Cardiac septum (tissue), 1 donor: ENCODE measurements around the gene ITGB8. TPM values are rescaled to one million over a fixed set of nuclear protein-coding genes. Genes with fewer than 3 reads are reported as not detected.
A peak's percentile ranks its signal among the peaks of the same experiment; 100 is the strongest.

Source experiments
- DNase-seq: peaks from one replicate; pipeline ENCODE4 v3.0.0-alpha.2; 2020; ENCODE audit warnings: low spot score
- intact Hi-C: fragments of 100-400 bp; cut with DNase I; formaldehyde crosslinking; loops from one replicate; pipeline ENCODE4 v1.14.0; 2022
- total RNA-seq: library from RNA; stranded (reverse); fragmentation: NEBNext Ultra II Directional; extraction: Animal tissue kit (Norgen Biotek cat#: 25700); gene quantifications from one replicate; pipeline ENCODE4 v1.2.1, GENCODE V29; 2021
- donor health status: DM: no; HTN: no; CAD: no.

Gene ITGB8
- total RNA-seq, 1 donor from 2014 or later: 1.5 TPM

- intact Hi-C loops: loop anchor here (5.0 to 10.0 kb wide), 2 partner anchors 76 to 254 kb away; no protein-coding TSS in a partner anchor
- no peak for DNase-seq
Measured at GRCh38 chr7:20330928-20331909, 519 bp downstream of the ITGB8 start.

- intact Hi-C loops: loop anchor here (5.0 to 10.0 kb wide), 2 partner anchors 75 to 253 kb away; no protein-coding TSS in a partner anchor
- DNase-seq: peak; percentile 75
Measured at GRCh38 chr7:20331910-20332813, 1.5 kb downstream of the ITGB8 start.

- intact Hi-C loops: loop anchor here (10.0 kb wide), 1 partner anchor 247 kb away; no protein-coding TSS in a partner anchor
- DNase-seq: no peak
Measured at GRCh38 chr7:20338285-20338684, 7.6 kb downstream of the ITGB8 start.

GRCh38 chr7:20340839-20341238, 10.1 kb downstream of the ITGB8 start:
- DNase-seq: no peak
- intact Hi-C loops: no loop called here

DNA sequence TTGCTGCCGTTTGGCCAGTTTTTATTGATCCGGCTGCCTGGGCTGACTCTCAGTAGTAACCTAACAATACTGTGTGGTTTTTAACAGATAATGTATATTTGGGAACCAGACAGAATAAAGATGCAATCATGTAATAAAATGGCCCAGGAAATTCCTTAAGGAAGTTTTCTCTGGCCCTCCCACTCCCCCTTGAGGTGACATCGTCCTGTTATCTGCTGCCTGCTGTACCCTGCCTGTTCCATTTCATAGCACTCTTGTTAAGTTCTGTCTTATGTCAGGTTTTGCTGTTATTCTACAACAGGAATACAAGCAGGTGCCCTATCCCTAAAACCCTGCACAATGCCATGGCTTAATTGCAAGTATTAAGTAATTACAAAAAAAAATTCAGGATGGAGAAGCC, 12.5 kb downstream of the ITGB8 start:
- intact Hi-C loops: no loop called here
- DNase-seq: no peak

- no peak for DNase-seq
- intact Hi-C loops: no loop called here
Measured at GRCh38 chr7:20343941-20344340, 13.2 kb downstream of the ITGB8 start.

- intact Hi-C loops: no loop called here
- no peak for DNase-seq
Measured at GRCh38 chr7:20344396-20344795, 13.7 kb downstream of the ITGB8 start.

GRCh38 chr7:20346577-20346976, 15.9 kb downstream of the ITGB8 start:
- intact Hi-C loops: no loop called here
- DNase-seq: no peak

- DNase-seq: no peak
- intact Hi-C loops: no loop called here
Measured at GRCh38 chr7:20347680-20348079, 17.0 kb downstream of the ITGB8 start.

DNA sequence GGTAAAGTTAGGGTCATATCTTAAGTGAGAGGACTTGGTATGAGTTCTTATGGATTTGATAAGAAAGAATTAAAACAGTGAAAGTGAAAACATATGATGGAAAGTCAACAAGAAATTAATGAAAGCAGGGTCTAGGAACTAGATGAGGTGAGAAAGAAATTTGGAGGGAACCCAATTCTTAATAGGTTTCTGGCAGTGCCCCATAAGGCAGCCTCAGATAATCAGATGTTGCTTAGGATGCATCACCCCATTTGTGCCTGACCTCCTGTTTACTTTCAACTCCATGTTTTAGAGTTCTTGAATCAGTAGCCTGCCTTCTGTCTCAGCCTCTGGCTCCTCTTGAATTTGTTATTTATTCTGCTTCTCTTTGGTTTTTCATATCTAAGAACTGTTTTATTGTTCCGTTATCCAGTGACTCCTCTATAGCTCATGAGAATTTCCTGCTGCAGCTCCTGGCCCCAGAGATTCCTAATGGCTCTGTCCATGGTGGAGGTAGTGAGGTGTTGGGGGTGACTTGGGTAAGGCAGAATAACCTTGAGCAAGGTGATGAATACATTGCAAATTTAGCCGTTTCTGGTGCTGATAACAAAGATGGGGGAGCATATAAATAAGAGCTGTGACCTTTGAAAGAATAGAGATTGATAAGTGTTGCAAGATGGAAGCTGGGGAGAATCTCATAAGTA, 17.6 kb downstream of the ITGB8 start:
- intact Hi-C loops: no loop called here

DNA sequence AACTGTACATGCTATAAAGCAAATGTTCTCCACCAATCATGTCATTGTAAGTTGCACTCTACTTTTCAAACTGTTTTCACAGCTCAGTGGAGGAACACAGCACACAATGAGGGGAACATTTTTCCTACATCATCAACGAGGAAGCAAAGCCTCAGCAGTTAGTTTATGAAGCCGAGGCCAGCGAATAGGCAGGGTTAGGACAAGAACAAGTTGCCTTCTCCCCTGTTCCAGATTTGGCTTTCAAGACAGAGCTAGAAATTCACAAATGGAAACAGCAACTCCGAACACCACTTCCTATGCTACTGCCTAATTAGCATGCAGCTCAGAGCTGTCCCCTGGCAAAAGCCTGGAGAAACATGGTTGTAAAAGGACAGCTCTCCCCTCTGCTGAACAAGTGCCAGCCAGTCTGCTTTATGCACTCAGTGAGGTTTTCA, 19.8 kb downstream of the ITGB8 start:
- DNase-seq: no peak
- intact Hi-C loops: no loop called here

More for the DNA sequence above, 17.6 kb downstream of the ITGB8 start:
- DNase-seq: no peak

GRCh38 chr7:20350996-20351692, 20.4 kb downstream of the ITGB8 start:
- no peak for DNase-seq
- intact Hi-C loops: no loop called here

GRCh38 chr7:20351901-20352300, 21.2 kb downstream of the ITGB8 start:
- DNase-seq: no peak
- intact Hi-C loops: no loop called here

DNA sequence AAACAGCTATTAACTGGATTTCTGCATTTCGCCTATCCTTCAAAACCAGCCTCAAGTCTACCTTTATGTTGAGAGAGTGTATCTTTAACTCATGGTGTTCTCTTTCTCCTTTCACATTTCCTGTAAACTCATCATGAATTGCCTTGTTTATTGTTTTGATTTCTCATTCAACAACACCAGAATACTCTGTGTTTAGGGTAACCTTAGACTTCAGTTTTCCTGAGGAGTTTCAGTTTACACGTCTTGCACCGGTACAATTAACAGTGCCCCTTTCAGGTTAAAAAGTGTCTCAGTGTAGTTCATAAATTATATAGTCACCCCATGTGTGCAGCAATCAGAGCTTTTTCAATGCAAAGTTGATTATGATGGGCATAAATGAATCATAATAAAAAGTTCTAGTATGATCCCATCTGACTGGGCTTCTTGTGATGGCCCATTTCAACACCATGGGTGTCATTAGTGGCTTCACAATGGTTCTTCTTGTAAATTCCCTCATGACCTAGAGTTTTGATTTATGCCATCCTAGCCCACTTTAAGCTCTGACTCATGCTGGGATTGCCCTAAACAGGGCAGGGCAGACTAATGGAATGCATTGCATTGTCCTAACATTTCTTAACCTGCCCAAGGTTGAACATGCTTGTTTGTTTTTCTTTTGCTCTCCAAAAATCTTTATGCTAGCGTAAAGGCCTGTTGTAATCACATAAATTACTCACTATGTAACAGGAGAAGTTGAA, 22.0 kb downstream of the ITGB8 start:
- intact Hi-C loops: no loop called here
- no peak for DNase-seq

DNA sequence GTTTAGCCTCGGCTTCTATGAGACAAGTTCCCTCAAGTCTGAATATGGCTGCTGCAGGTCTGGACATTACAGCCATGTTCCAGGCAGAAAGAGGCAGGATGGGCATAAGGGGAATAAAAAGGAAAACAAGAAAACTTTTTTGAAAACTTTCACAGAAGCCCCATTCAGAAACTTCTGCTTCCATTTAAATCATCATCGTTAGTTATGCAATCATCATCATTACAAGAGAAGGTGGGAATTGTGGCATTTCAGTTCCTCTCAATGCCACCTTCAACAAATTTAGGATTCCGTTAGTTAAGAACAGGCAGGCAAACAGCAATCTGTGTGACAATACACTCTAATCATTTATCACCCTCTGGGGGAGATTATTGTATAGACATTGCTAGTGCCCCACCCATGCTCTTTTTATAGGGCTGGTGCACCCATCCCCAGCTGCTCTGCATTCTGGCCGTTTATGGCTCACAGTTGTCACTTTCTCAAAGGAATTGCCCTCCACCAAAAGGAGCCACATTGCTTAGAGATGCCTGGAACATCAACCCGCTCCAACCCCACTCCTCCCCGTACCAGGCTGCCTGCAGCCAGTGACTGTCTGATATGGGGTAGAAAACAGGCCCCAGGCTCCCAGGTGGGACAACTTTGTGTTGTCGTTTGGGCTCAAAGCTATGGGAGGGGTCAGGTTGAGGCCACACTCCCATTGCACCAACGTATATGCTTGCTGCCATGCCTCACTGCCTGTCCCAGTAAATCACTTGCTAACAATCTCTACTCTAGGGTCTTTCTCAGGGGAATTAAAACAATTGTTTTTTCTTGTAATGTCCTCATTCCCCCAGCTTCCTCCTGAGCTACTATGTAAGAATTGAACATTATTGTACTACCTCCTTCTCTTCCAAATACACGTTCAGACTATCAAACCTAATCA, 24.2 kb downstream of the ITGB8 start:
- intact Hi-C loops: no loop called here
- no peak for DNase-seq

- intact Hi-C loops: no loop called here
Measured at GRCh38 chr7:20358106-20358505, 27.4 kb downstream of the ITGB8 start.

GRCh38 chr7:20358762-20359282, 28.1 kb downstream of the ITGB8 start:
- intact Hi-C loops: no loop called here
- DNase-seq: no peak

More at GRCh38 chr7:20358106-20358505, 27.4 kb downstream of the ITGB8 start:
- no peak for DNase-seq
